ENCODE results near the gene RIN3.
"Not testable (repeated sequence)": the region's sequence is repeated elsewhere in the genome, so short reads cannot be mapped to it uniquely, and the experiment has no call there.

RIN3 gene

DNA sequence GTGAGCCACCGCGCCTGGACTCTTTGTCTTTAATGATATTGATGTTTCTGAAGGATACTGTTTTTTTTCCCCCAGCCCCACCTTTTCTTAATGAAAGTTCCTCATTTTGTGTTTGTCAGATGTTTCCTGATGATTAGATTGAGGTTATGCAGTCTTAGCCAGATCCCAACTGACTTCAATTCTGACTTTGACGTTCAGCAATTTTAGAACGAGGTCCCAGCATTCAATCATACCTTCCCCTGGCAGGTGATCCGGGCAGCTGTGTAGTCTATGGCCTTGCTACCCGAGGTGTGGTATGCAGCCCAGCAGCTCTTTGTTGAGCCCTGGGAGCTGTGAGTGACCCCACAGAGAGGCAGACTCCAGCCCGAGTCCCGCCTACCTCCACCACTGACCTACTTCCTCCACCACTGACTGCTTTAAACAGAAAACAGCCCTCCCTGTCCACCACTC, 152.1 kb downstream of the RIN3 start:
- no peak for DNase-seq (ENCODE audit: low spot score)

DNA sequence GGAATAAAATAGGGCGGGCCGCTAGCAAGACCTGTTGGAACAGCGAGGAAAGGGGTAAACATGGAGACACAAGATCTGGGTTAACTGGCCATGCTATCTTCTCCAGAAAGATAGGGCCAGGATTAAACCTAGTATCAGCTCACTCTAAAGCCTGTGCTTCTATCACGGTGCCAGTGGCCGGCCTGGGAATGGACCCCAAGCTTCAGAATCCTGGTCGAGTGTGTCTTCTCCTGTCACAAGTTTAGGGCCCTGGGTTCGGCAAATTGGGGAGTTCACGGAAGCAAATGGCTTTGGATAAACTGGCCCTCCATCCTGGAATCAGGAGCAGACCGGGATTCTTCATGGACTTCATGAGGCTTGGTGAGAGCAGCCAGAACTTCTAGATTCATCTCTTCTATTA, 152.7 kb downstream of the RIN3 start:
- no peak for DNase-seq (ENCODE audit: low spot score)

- DNase-seq (ENCODE audit: low spot score), result no peak
Measured at GRCh38 chr14:92668276-92668973, 154.8 kb downstream of the RIN3 start.

- DNase-seq (ENCODE audit: low spot score), result no peak
Measured at GRCh38 chr14:92670160-92670559, 156.6 kb downstream of the RIN3 start.

GRCh38 chr14:92670643-92671366, 157.2 kb downstream of the RIN3 start:
- no peak for DNase-seq (ENCODE audit: low spot score)

GRCh38 chr14:92673601-92674150, 160.1 kb downstream of the RIN3 start:
- DNase-seq (ENCODE audit: low spot score), result no peak

GRCh38 chr14:92675421-92675820, 161.8 kb downstream of the RIN3 start:
- DNase-seq (ENCODE audit: low spot score), result no peak

GRCh38 chr14:92675976-92676375, 162.4 kb downstream of the RIN3 start:
- DNase-seq (ENCODE audit: low spot score), result no peak

DNA sequence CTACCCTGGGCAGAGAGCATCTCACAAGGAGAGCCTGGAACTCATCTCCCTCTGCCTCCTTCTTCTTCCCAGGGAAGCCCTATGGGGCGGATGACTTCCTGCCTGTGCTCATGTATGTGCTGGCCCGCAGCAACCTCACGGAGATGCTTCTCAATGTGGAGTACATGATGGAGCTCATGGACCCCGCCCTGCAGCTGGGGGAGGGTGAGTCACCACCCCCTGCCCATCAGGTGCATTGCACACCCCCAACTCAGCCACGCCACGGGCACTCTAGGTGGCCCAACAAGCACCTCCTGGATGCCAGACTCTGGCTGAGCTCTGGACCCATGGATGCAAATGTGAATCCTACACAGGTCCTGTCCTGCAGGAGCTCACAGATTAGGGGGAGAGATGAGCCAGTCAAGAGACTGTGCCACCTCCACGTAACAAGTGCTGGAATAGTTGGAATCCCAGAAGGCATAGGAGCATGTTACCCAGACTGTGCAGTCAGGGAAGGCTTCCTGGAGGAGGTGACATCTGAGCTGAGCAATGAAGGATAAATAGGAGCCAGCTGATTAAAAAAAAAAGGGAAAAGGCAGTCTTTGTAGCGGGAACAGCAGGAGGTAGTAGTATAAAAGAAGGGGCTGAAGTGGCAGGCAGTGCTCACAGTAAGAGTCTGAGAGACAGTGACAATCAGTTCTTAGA, 163.0 kb downstream of the RIN3 start:
- no peak for DNase-seq (ENCODE audit: low spot score)

GRCh38 chr14:92677087-92677668, 163.6 kb downstream of the RIN3 start:
- no peak for DNase-seq (ENCODE audit: low spot score)

- no peak for DNase-seq (ENCODE audit: low spot score)
Measured at GRCh38 chr14:92677955-92678354, 164.4 kb downstream of the RIN3 start.

DNA sequence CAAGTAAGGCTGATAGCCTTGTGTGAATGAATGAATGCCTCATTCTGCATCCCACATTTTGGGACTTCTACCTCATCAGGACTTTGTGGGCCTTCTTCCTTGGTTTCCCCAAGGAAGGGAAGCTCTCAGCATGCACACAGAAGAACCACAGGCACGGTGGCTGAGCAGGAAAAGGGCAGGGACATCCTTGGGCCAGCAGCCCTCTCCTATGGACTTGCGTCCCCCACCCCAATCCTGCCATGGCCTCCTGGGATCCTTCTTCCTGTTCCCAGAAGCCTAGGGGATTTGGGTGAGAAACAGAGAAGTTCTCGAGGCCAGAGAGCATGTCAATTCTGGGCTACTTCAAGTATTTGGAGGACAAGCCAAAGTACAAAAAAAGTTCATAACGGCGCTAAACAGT, 165.2 kb downstream of the RIN3 start:
- DNase-seq (ENCODE audit: low spot score), result no peak

- DNase-seq (ENCODE audit: low spot score), result no peak
Measured at GRCh38 chr14:92679246-92679645, 165.7 kb downstream of the RIN3 start.

- not testable (repeated sequence) for DNase-seq (ENCODE audit: low spot score)
Measured at GRCh38 chr14:92680330-92680729, 166.7 kb downstream of the RIN3 start.

DNA sequence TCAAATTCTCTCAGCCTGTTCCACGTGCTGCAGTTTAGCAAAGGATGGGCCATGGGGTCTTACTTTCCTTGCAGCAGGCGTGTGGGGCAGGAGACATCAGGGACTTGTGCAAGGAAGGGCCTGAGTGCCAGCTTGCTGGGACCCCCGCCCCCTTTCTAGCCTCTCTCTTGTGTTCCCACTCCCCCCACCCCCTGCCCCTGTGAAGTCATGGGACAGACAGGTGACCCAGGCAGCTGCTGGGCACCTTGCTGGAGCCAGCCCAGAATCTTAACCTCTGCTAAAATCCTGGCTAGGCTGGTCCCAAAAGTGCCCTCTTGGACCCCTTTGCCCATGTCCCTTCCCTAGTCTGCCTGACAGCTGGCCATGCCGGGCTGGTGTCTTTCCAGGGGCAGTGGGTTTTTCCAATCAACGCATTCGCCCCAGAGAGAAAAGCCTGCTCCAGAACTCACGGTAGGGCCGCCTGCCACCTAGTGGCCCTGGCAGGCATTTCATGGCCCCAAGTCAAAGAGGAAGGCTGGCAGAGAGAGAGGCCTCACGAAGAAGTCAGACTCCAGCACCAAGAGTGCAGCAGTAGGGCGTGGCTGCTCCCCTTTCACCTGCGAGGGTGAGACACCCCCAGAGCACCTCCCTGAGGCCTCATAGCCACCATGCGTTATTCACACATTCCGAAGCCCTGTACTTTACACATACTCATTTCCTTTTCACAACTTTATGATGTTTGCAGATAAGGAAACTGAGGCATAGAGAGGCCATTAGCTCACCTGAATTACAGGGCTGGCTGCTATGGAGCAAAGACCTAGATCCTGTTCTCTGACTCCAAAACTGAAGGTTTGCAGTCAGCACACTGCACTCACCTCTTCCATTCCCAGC, 167.4 kb downstream of the RIN3 start:
- DNase-seq (ENCODE audit: low spot score), result peak; percentile 85

DNA sequence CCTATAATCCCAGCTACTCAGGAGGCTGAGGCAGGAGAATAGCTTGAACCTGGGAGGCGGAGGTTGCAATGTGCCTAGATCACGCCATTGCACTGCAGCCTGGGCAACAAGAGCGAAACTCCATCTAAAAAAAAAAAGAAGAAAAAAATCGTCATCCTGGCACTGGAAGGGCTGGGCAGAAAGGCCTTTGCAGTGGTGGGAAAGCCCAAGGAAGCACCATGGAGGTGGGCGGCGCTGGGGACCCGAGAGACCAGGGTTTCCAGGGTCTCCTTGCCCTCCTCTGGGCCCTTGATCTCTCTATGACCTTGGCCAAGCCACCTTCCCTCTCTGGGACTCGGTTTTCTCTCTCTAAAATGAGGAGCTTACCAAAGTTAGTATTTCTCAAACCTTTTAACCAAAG, 169.5 kb downstream of the RIN3 start:
- DNase-seq (ENCODE audit: low spot score), result no peak

DNA sequence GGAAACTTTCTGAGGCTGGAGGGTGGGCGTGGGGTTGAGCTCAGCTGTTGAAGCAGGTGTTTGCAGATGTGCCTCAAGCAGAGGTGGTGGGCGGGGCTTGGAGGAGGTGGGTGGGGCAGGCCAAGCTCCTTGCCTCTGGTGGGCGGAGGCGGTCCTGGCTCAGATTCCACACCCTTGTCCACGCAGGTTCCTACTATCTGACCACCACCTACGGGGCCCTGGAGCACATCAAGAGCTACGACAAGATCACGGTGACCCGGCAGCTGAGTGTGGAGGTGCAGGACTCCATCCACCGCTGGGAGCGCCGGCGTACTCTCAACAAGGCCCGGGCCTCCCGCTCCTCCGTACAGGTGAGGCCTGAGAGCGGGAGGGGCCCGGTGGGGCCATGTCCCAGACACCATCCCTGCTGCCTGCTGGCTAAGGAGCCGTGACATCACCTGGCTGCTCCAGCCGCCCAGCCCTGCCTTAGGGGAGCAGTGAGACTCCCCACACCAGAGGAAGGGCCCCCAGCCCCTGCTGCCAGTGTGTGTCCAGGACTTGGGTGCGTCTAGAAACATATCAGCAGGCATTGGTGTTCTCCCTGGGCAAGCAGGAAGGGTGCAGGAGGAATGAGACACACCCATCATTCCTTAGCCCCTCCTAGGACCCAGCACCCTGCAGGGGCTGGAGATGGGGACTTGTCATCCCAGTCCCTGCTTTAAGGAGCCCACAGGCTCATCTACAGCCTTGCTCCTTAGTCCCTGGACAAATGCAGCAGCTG, 171.4 kb downstream of the RIN3 start:
- no peak for DNase-seq (ENCODE audit: low spot score)

- DNase-seq (ENCODE audit: low spot score), result no peak
Measured at GRCh38 chr14:92685784-92686355, 172.3 kb downstream of the RIN3 start.

DNA sequence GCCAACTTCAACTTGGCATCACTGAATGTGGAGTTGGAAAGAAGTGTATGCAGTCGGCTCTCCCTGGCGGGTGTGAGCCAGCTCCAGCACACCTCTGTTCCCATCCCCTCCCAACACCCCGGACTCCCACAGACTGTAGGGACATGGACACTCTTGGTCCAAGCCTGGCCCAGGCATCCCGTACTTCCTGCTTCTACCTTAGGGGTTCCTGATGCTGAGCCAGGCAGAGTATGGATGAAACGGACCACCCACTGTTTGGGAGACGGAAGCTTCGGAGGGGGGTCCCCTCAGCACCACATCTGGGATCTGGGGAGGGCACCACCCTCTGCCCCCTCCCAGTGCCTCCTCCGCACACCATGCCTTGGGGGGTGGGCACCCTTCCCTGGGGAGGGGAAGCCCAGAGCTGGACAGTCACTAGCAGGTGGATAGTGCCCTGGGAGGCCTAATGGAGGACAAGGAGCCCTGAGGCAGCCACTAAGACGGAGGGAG, 172.9 kb downstream of the RIN3 start:
- no peak for DNase-seq (ENCODE audit: low spot score)

- DNase-seq (ENCODE audit: low spot score), result peak; percentile 95
Measured at GRCh38 chr14:92686900-92687427, 173.4 kb downstream of the RIN3 start.
